Measurements from ENCODE around the gene SYCE1L. TPM values are rescaled to one million over a fixed set of nuclear protein-coding genes. Genes with fewer than 3 reads are reported as not detected.
"Not testable (repeated sequence)": the region's sequence is repeated elsewhere in the genome, so short reads cannot be mapped to it uniquely, and the experiment has no call there.

The SYCE1L gene
- total and polyA plus RNA-seq, 4 donors: 0.51 to 0.69 TPM; not detected in 2

DNA sequence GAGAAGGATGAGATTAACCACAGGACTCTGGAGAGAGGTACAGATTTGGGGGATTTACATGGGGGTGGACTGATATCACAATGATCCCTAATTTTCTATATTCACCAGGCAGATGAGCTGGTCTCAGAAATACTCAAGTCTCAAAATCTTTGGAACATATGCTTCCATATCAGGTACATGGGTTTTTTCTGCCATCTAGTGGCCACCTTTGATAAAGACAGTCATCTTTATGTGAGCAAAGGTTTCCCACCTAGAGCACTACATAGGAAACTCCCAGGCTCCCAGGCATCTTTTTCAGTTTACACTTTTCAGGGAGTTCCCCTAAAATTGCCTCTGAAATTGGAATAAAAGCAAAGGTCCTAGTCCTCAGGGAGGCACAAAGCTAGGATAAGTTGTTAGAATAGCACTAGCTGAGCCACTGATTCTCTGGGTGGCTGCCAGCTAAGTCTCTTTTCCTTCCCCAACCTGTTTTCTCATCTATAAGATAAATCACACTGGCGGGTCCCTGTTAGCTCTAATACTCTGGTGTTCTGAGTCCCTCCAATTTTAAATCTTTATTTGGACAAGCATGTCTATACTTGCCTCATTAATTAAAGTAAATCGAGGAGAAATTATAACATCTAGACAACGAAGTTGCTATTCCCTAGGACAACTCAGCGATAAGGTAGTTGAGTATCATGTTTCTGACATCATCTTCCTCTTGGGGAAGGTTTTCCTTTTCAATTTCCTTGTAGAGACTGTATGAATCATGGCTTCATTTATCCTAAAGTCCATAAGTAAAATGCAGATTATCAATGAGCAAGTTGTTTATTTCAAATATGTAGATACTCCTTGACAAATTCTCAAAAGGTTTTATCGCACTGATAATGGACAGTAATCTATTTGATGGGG, 27.2 kb upstream of the SYCE1L start:
- Histone ChIP-seq H3K9me3 (ENCODE audit: control insufficient read depth in 4 of 4, low read length in 3 of 4) (no peaks in the 10 kb centered on the region), H3K36me3 (ENCODE audit: control insufficient read depth in 4 of 4, insufficient read depth in 3 of 4, low read depth in 1 of 4, low read length in 3 of 4) (no peaks in the 10 kb centered on the region), H3K27ac (ENCODE audit: low read depth in 1 of 2, low read length in 2 of 2) (no peak overlapping the region), H3K27me3 (ENCODE audit: control insufficient read depth in 4 of 4, insufficient read depth in 4 of 4, low read length in 3 of 4) (peaks cover 0 to 3% (median 0%) of the 10 kb centered on the region in 4 donors), H3K4me3 (ENCODE audit: low read depth in 1 of 3, low read length in 3 of 3) (no peak overlapping the region), H3K4me1 (ENCODE audit: control insufficient read depth in 4 of 4, insufficient read depth in 4 of 4, low read length in 3 of 4) (no peaks in the 10 kb centered on the region), H3K9ac (ENCODE audit: low read depth in 1 of 2, low read length in 2 of 2) (no peak overlapping the region)
- DNase-seq (ENCODE audit: low spot score): no peak
- WGBS: 65% methylated on average over 5 of the region's 5 CpGs
- TF ChIP-seq RAD21 (IDR thresholded peaks at IDR 0.05) (peak; percentile 90), JUND (IDR thresholded peaks at IDR 0.05) (no peak)
- TF ChIP-seq, protein P1, sequence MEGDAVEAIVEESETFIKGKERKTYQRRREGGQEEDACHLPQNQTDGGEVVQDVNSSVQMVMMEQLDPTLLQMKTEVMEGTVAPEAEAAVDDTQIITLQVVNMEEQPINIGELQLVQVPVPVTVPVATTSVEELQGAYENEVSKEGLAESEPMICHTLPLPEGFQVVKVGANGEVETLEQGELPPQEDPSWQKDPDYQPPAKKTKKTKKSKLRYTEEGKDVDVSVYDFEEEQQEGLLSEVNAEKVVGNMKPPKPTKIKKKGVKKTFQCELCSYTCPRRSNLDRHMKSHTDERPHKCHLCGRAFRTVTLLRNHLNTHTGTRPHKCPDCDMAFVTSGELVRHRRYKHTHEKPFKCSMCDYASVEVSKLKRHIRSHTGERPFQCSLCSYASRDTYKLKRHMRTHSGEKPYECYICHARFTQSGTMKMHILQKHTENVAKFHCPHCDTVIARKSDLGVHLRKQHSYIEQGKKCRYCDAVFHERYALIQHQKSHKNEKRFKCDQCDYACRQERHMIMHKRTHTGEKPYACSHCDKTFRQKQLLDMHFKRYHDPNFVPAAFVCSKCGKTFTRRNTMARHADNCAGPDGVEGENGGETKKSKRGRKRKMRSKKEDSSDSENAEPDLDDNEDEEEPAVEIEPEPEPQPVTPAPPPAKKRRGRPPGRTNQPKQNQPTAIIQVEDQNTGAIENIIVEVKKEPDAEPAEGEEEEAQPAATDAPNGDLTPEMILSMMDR (IDR thresholded peaks at IDR 0.05; ENCODE audit: low read depth, low read length, missing input control): peak; percentile 71

DNA sequence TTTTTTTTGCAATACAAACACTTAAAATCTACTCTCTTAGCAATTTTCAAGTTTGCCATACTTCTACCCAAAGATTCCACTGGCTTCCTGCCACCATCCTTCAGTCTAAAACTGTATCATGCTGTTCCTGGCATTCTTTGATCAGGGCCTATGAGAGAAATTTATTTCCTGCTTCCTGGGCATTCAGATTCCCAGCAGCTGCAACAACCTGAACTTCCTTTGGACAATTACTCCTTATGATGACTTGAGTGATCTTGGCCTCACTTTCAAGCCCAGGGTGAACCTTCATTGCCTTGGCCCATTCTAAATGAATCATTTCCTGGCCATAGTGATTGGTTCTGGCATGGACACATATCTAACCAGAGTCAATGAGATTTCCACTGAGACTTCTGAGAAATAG, 26.3 kb upstream of the SYCE1L start:
- no peaks in the 10 kb centered on the region for H3K9me3 ChIP-seq (ENCODE audit: control insufficient read depth in 4 of 4, low read length in 3 of 4)
- TF ChIP-seq EGR1 (IDR thresholded peaks at IDR 0.05; ENCODE audit: low read depth in 2 of 2): no peak

DNA sequence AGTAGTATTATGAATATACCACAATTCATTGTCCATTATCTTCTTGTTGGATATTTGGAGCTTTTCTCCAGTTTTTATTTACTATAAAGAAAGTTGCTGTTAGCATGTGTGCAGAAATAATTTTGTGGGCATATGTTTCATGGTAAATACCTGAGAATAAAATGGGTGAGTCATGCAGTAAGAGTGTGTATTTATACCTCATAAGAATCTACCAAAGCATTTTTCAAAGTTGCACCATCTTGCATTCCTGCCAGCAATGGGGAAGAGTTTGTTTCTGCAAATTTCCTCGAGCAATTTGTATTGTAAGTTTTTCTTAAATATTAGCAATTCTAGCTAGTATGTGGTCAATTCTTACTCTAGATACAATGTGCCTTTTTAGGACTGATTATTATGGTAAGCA, 16.1 kb upstream of the SYCE1L start:
- Histone ChIP-seq H3K36me3 (ENCODE audit: control insufficient read depth in 4 of 4, insufficient read depth in 3 of 4, low read depth in 1 of 4, low read length in 3 of 4) (no peaks in the 10 kb centered on the region), H3K9me3 (ENCODE audit: control insufficient read depth in 4 of 4, low read length in 3 of 4) (no peaks in the 10 kb centered on the region), H3K9ac (ENCODE audit: low read depth in 1 of 2, low read length in 2 of 2) (no peak overlapping the region), H3K4me3 (ENCODE audit: low read depth in 1 of 3, low read length in 3 of 3) (no peak overlapping the region), H3K4me1 (ENCODE audit: control insufficient read depth in 4 of 4, insufficient read depth in 4 of 4, low read length in 3 of 4) (no peaks in the 10 kb centered on the region), H3K27me3 (ENCODE audit: control insufficient read depth in 4 of 4, insufficient read depth in 4 of 4, low read length in 3 of 4) (no peaks in the 10 kb centered on the region), H3K27ac (ENCODE audit: low read depth in 1 of 2, low read length in 2 of 2) (no peak overlapping the region)
- WGBS: 70% methylated on average over 1 of the region's 1 CpG
- DNase-seq (ENCODE audit: low spot score): no peak
- no peak for TF ChIP-seq EGR1 (IDR thresholded peaks at IDR 0.05; ENCODE audit: low read depth in 2 of 2)
- no peak for TF ChIP-seq FOXA2 (IDR thresholded peaks at IDR 0.05)
- TF ChIP-seq HNF4A (conservative IDR thresholded peaks at IDR 0.05): no peak
- no peak for TF ChIP-seq YY1 (IDR thresholded peaks at IDR 0.05)
- TF ChIP-seq, protein P2, sequence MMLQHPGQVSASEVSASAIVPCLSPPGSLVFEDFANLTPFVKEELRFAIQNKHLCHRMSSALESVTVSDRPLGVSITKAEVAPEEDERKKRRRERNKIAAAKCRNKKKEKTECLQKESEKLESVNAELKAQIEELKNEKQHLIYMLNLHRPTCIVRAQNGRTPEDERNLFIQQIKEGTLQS (IDR thresholded peaks at IDR 0.05): no peak
- no peak for TF ChIP-seq SP1 (IDR thresholded peaks at IDR 0.05)

More for the DNA sequence above, 26.3 kb upstream of the SYCE1L start:
- H3K27ac ChIP-seq (ENCODE audit: low read depth in 1 of 2, low read length in 2 of 2): no peak overlapping the region
- H3K4me3 ChIP-seq (ENCODE audit: low read depth in 1 of 3, low read length in 3 of 3): no peak overlapping the region
- no peak for DNase-seq (ENCODE audit: low spot score)
- peaks cover 0 to 3% (median 0%) of the 10 kb centered on the region in 4 donors for H3K27me3 ChIP-seq (ENCODE audit: control insufficient read depth in 4 of 4, insufficient read depth in 4 of 4, low read length in 3 of 4)
- H3K4me1 ChIP-seq (ENCODE audit: control insufficient read depth in 4 of 4, insufficient read depth in 4 of 4, low read length in 3 of 4): no peaks in the 10 kb centered on the region
- H3K9ac ChIP-seq (ENCODE audit: low read depth in 1 of 2, low read length in 2 of 2): no peak overlapping the region
- H3K36me3 ChIP-seq (ENCODE audit: control insufficient read depth in 4 of 4, insufficient read depth in 3 of 4, low read depth in 1 of 4, low read length in 3 of 4): no peaks in the 10 kb centered on the region

DNA sequence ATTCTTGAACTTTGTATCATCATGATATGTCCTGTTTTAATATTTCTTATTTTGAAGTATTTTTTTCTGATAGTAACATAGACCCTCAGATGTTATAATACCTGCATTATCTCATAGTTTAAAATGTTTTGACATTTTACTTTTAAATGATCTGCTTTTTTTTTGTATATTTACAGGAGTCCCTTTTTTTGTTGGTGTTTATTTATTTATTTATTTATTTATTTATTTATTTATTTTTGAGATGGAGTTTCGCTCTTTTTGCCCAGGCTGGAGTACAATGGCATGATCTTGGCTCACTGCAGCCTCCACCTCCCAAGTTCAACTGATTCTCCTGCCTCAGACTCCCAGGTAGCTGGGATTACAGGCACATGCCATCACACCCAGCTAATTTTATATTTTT, 12.9 kb upstream of the SYCE1L start:
- not testable (repeated sequence) for H3K36me3 ChIP-seq (ENCODE audit: control insufficient read depth in 4 of 4, insufficient read depth in 3 of 4, low read depth in 1 of 4, low read length in 3 of 4); H3K4me3 ChIP-seq (ENCODE audit: low read depth in 1 of 3, low read length in 3 of 3); H3K4me1 ChIP-seq (ENCODE audit: control insufficient read depth in 4 of 4, insufficient read depth in 4 of 4, low read length in 3 of 4); H3K27ac ChIP-seq (ENCODE audit: low read depth in 1 of 2, low read length in 2 of 2); H3K9ac ChIP-seq (ENCODE audit: low read depth in 1 of 2, low read length in 2 of 2); H3K27me3 ChIP-seq (ENCODE audit: control insufficient read depth in 4 of 4, insufficient read depth in 4 of 4, low read length in 3 of 4); DNase-seq (ENCODE audit: low spot score); H3K9me3 ChIP-seq (ENCODE audit: control insufficient read depth in 4 of 4, low read length in 3 of 4)
- 98% methylated on average over 1 of the region's 1 CpG for WGBS
